Left lung (tissue), 10 donors: Measurements from ENCODE around the gene RASGRF1. TPM values are rescaled to one million over a fixed set of nuclear protein-coding genes. Genes with fewer than 3 reads are reported as not detected.
A peak's percentile ranks its signal among the peaks of the same experiment; 100 is the strongest.

ENCODE experiments used
- ATAC-seq: fragments of 200-7000 bp; cut with Tn5 transposase; one replicate; pipeline ENCODE4 v1.9.1; 2020; ENCODE audit warnings: moderate library complexity
- DNase-seq, 4 donors: peaks; one replicate each; pipeline ENCODE4 v3.0.0-alpha.2; 2013 to 2020
- H3K27ac ChIP-seq, 2 donors: fragments of 200-600 bp; sonication (generic) in 1 of 2; one replicate each; pipeline versions ENCODE4 v1.5.0 to v1.8.0; 2020 to 2021
- H3K27me3 ChIP-seq, 2 donors: fragments of 200-600 bp; sonication (generic) in 1 of 2; one replicate each; pipeline versions ENCODE4 v1.5.0 to v1.8.0; 2020 to 2021
- H3K36me3 ChIP-seq, 2 donors: fragments of 200-600 bp; sonication (generic) in 1 of 2; one replicate each; pipeline versions ENCODE4 v1.5.0 to v1.8.0; 2020 to 2021
- H3K4me1 ChIP-seq, 2 donors: fragments of 200-600 bp; one replicate each; pipeline ENCODE4 v1.8.0; 2021
- H3K4me3 ChIP-seq, 2 donors: fragments of 200-600 bp; sonication (generic) in 1 of 2; one replicate each; pipeline versions ENCODE4 v1.5.0 to v1.8.0; 2020 to 2021; ENCODE audit warnings: mild to moderate bottlenecking in 1 of 2
- H3K9me3 ChIP-seq, 2 donors: fragments of 200-600 bp; sonication (generic) in 1 of 2; one replicate each; pipeline versions ENCODE4 v1.5.0 to v1.8.0; 2020 to 2021
- CTCF ChIP-seq, 2 donors: fragments of 200-600 bp; sonication (generic) in 1 of 2; IDR thresholded peaks; one replicate each; pipeline versions ENCODE4 v1.5.0 to v1.8.0; 2021; ENCODE audit warnings: antibody characterized with exemption in 2 of 2
- intact Hi-C, 2 donors: fragments of 100-400 bp; cut with DNase I; formaldehyde crosslinking; loops; one replicate each; pipeline versions ENCODE4 v1.11.2 to v1.14.2; 2022
- polyA plus RNA-seq, 6 donors: library from polyadenylated mRNA; unstranded; fragments of 120-200 nt; gene quantifications; one replicate each; pipeline ENCODE4 v1.2.1, GENCODE V29; 2013; ENCODE audit not compliant: insufficient read length in 6 of 6
- total RNA-seq, 2 donors: library from RNA; stranded (reverse); fragmentation: NEBNext Ultra II Directional; extraction: Animal tissue kit (Norgen Biotek cat#: 25700); gene quantifications; one replicate each; pipeline ENCODE4 v1.2.1, GENCODE V29; 2021
- donor health status: DM: no; HTN: yes; CAD: no.
- donor health status: DM: no; HTN: no; CAD: no.

RASGRF1 gene
- total and polyA plus RNA-seq, 8 donors: 5.9 to 63.2 (median 26.0) TPM

GRCh38 chr15:78946493-78946892, 144.1 kb downstream of the RASGRF1 start:
- ATAC-seq: no peak
- intact Hi-C loops: no loop called here

GRCh38 chr15:78944669-78945407, 145.7 kb downstream of the RASGRF1 start, which contains the start of gene CTSH:
CTSH (minus strand) TSS chr15:78945046; CDS start chr15:78944981, 65 bp downstream.
- peak within 1 kb of the TSS; percentile 86 to 92 for H3K27ac ChIP-seq
- no peaks in the 10 kb centered on the region for H3K9me3 ChIP-seq
- DNase-seq: peak; percentile 49 to 98 (median 88)
- intact Hi-C loops: no loop called here
- peaks cover 0 to 9% of the 10 kb centered on the region in 2 donors for H3K36me3 ChIP-seq
- H3K4me3 ChIP-seq: peak within 1 kb of the TSS; percentile 62 to 73
- no peak for TF ChIP-seq CTCF (IDR thresholded peaks at IDR 0.05)
- peaks cover 5 to 34% of the 10 kb centered on the region in 2 donors for H3K4me1 ChIP-seq
- peaks cover 0 to 8% of the 10 kb centered on the region in 2 donors for H3K27me3 ChIP-seq
- peak; percentile 93 for ATAC-seq

More at GRCh38 chr15:78946493-78946892, 144.1 kb downstream of the RASGRF1 start:
- Histone ChIP-seq H3K36me3 (no peaks in the 10 kb centered on the region), H3K4me1 (peaks cover 15 to 27% of the 10 kb centered on the region in 2 donors), H3K27ac (no peak overlapping the region), H3K27me3 (peaks cover 0 to 8% of the 10 kb centered on the region in 2 donors), H3K9me3 (no peaks in the 10 kb centered on the region), H3K4me3 (no peak overlapping the region)
- DNase-seq: no peak
- TF ChIP-seq CTCF (IDR thresholded peaks at IDR 0.05): no peak

GRCh38 chr15:78944202-78944625, 146.4 kb downstream of the RASGRF1 start:
- ATAC-seq (peak; percentile 26), DNase-seq (no peak)
- peaks cover 5 to 40% of the 10 kb centered on the region in 2 donors for H3K4me1 ChIP-seq
- peaks cover 0 to 9% of the 10 kb centered on the region in 2 donors for H3K36me3 ChIP-seq
- peak overlapping the region; percentile 62 to 73 for H3K4me3 ChIP-seq
- no peak for TF ChIP-seq CTCF (IDR thresholded peaks at IDR 0.05)
- no peaks in the 10 kb centered on the region for H3K9me3 ChIP-seq
- intact Hi-C loops: no loop called here
- peaks cover 0 to 8% of the 10 kb centered on the region in 2 donors for H3K27me3 ChIP-seq
- peak overlapping the region; percentile 86 to 92 for H3K27ac ChIP-seq

DNA sequence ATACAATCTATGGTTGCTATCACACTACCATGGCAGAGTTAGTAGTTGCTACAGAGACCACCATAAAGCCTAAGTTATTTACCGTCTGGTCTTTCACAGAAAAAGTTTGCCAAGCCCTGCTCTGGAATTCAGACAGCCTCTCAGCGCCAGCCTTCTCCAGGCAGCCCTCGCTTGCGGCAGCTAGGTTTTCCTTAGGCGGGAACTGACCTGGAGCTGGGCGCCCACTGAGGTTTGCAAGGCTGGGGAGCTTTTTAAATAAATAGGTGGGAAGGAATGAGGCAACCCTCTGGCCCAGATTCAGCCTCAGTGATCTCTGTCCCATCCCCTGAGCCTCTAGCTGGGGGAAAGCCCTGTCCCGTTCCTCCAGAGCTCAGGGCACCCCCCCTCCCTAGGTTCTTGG, 146.9 kb downstream of the RASGRF1 start:
- H3K27ac ChIP-seq: peak overlapping the region; percentile 86 to 92
- DNase-seq: peak in 1 of 4 donors; percentile 44
- no peaks in the 10 kb centered on the region for H3K9me3 ChIP-seq
- intact Hi-C loops: no loop called here
- peaks cover 0 to 9% of the 10 kb centered on the region in 2 donors for H3K36me3 ChIP-seq
- peaks cover 0 to 8% of the 10 kb centered on the region in 2 donors for H3K27me3 ChIP-seq
- TF ChIP-seq CTCF (IDR thresholded peaks at IDR 0.05): no peak
- peak; percentile 4 for ATAC-seq
- H3K4me3 ChIP-seq: peak overlapping the region; percentile 62 to 73
- H3K4me1 ChIP-seq: peaks cover 7 to 45% of the 10 kb centered on the region in 2 donors

- DNase-seq: no peak
- H3K27me3 ChIP-seq: peaks cover 0 to 8% of the 10 kb centered on the region in 2 donors
- peak overlapping the region; percentile 86 to 92 for H3K27ac ChIP-seq
- no peaks in the 10 kb centered on the region for H3K9me3 ChIP-seq
- peak overlapping the region; percentile 62 to 73 for H3K4me3 ChIP-seq
- peaks cover 15 to 54% of the 10 kb centered on the region in 2 donors for H3K4me1 ChIP-seq
- no peak for ATAC-seq
- peaks cover 0 to 15% of the 10 kb centered on the region in 2 donors for H3K36me3 ChIP-seq
- TF ChIP-seq CTCF (IDR thresholded peaks at IDR 0.05): no peak
- intact Hi-C loops: no loop called here
Measured at GRCh38 chr15:78942741-78943140, 147.8 kb downstream of the RASGRF1 start.
